NT2/D1 (cell line): ENCODE data around the gene MAGEA3.
"Not testable (repeated sequence)": the region's sequence is repeated elsewhere in the genome, so short reads cannot be mapped to it uniquely, and the experiment has no call there.

Experiments
- SUZ12 ChIP-seq: IDR thresholded peaks from 2 replicates; pipeline ENCODE4 v1.6.1; 2011; ENCODE audit not compliant: insufficient read length, insufficient read depth; ENCODE audit errors: extremely low read depth
- YY1 ChIP-seq: IDR thresholded peaks from 2 replicates; pipeline ENCODE4 v1.6.1; 2011; ENCODE audit not compliant: insufficient read length, insufficient read depth
- ZNF274 ChIP-seq: IDR thresholded peaks from 2 replicates; pipeline ENCODE4 v1.6.1; 2011; ENCODE audit warnings: mild to moderate bottlenecking, low read depth, low read length

- not testable (repeated sequence) for TF ChIP-seq SUZ12, YY1, ZNF274
These were observed 15.5 kb downstream of the MAGEA3 start, which contains the start of gene MAGEA2B for GRCh38 chrX:152713815-152714787.
